IPS DF 4.7 (cell line): ENCODE measurements around the gene C1orf198.
"Not testable (repeated sequence)": the region's sequence is repeated elsewhere in the genome, so short reads cannot be mapped to it uniquely, and the experiment has no call there.

Experiments used
- DNase-seq: peaks from one replicate; pipeline ENCODE4 v3.0.0-alpha.2; 2013; ENCODE audit warnings: low spot score; ENCODE audit errors: extremely low read depth

C1orf198 gene

GRCh38 chr1:230860617-230861384, 7.5 kb downstream of the C1orf198 start:
- no peak for DNase-seq

- no peak for DNase-seq
These were observed 9.2 kb downstream of the C1orf198 start for GRCh38 chr1:230858918-230859729.

- DNase-seq, result no peak
These were observed 10.0 kb downstream of the C1orf198 start for GRCh38 chr1:230858236-230858820.

GRCh38 chr1:230857822-230858221, 10.5 kb downstream of the C1orf198 start:
- DNase-seq, result no peak

- DNase-seq, result no peak
These were observed 11.2 kb downstream of the C1orf198 start for GRCh38 chr1:230857077-230857476.

GRCh38 chr1:230855886-230856285, 12.4 kb downstream of the C1orf198 start:
- no peak for DNase-seq

GRCh38 chr1:230854423-230854822, 13.9 kb downstream of the C1orf198 start:
- DNase-seq, result no peak

GRCh38 chr1:230853731-230854130, 14.6 kb downstream of the C1orf198 start:
- no peak for DNase-seq

- DNase-seq, result no peak
These were observed 15.4 kb downstream of the C1orf198 start for GRCh38 chr1:230852959-230853358.

GRCh38 chr1:230851291-230851691, 17.0 kb downstream of the C1orf198 start:
- no peak for DNase-seq

GRCh38 chr1:230850547-230850946, 17.8 kb downstream of the C1orf198 start:
- no peak for DNase-seq

- DNase-seq, result no peak
These were observed 18.7 kb downstream of the C1orf198 start for GRCh38 chr1:230849451-230850224.

- DNase-seq, result no peak
These were observed 20.1 kb downstream of the C1orf198 start for GRCh38 chr1:230848235-230848634.

GRCh38 chr1:230845184-230845583, 23.1 kb downstream of the C1orf198 start:
- not testable (repeated sequence) for DNase-seq

- DNase-seq, result no peak
These were observed 23.8 kb downstream of the C1orf198 start for GRCh38 chr1:230844561-230844960.

GRCh38 chr1:230843503-230844309, 24.6 kb downstream of the C1orf198 start:
- no peak for DNase-seq

GRCh38 chr1:230842801-230843200, 25.5 kb downstream of the C1orf198 start:
- DNase-seq, result no peak

GRCh38 chr1:230839173-230839572, 29.1 kb downstream of the C1orf198 start:
- no peak for DNase-seq

GRCh38 chr1:230836793-230837192, 31.5 kb downstream of the C1orf198 start:
- no peak for DNase-seq

GRCh38 chr1:230836347-230836746, 32.0 kb downstream of the C1orf198 start:
- no peak for DNase-seq

- DNase-seq, result no peak
These were observed 34.0 kb downstream of the C1orf198 start for GRCh38 chr1:230834292-230834691.
